Sigmoid colon (tissue), 4 donors: ENCODE results near the gene FANCC.

Experiments
- EP300 ChIP-seq, 4 donors: sonication (generic); formaldehyde crosslinking; IDR thresholded peaks; one replicate each; pipeline ENCODE4 v1.6.1; 2017; ENCODE audit warnings: antibody characterized with exemption in 4 of 4
- POLR2A ChIP-seq, 2 donors: fragments of 450-650 bp; IDR thresholded peaks; one replicate each; pipeline ENCODE4 v1.6.1; 2016; ENCODE audit warnings: antibody characterized with exemption in 2 of 2, mild to moderate bottlenecking in 2 of 2, moderate library complexity in 2 of 2
- POLR2AphosphoS5 ChIP-seq, 4 donors: sonication (generic); formaldehyde crosslinking; IDR thresholded peaks; one replicate each; pipeline ENCODE4 v1.6.1; 2017; ENCODE audit warnings: antibody characterized with exemption in 4 of 4
- TF ChIP-seq, protein P1 (sequence below), 4 experiments: fragments of 450-650 bp in 3 of 4; fragments of 200-600 bp in 1 of 4; IDR thresholded peaks; one replicate each; pipeline ENCODE4 v1.5.1; 2016 to 2019; ENCODE audit warnings: antibody characterized with exemption in 4 of 4, mild to moderate bottlenecking in 3 of 4, moderate library complexity in 2 of 4

DNA sequence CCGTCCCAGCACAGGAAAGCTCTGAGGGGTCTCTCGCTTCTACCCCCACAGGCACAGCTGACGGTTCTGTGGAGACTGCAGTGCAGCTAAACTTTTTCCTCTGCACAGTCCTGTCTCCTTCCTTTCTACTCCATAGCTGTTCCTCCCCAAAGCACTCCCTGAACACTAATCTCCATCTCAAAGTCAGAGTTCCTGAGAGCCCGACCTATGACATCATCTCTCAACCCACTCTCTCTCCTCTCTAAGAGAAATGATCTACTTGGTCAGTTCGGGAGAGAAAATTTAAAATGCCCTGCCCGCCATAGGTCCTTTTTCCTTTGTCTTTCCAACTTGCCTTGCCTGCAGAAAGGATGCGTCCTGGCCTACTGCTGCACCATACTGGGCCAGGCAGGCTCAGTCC is 90.6 kb downstream of the FANCC start:
- TF ChIP-seq, protein P1, sequence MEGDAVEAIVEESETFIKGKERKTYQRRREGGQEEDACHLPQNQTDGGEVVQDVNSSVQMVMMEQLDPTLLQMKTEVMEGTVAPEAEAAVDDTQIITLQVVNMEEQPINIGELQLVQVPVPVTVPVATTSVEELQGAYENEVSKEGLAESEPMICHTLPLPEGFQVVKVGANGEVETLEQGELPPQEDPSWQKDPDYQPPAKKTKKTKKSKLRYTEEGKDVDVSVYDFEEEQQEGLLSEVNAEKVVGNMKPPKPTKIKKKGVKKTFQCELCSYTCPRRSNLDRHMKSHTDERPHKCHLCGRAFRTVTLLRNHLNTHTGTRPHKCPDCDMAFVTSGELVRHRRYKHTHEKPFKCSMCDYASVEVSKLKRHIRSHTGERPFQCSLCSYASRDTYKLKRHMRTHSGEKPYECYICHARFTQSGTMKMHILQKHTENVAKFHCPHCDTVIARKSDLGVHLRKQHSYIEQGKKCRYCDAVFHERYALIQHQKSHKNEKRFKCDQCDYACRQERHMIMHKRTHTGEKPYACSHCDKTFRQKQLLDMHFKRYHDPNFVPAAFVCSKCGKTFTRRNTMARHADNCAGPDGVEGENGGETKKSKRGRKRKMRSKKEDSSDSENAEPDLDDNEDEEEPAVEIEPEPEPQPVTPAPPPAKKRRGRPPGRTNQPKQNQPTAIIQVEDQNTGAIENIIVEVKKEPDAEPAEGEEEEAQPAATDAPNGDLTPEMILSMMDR (IDR thresholded peaks at IDR 0.05) = no peak
- TF ChIP-seq POLR2A (IDR thresholded peaks at IDR 0.05) (no peak), EP300 (IDR thresholded peaks at IDR 0.05) (no peak), POLR2AphosphoS5 (IDR thresholded peaks at IDR 0.05) (no peak)
